ENCODE data around the gene FAM234A. TPM values are rescaled to one million over a fixed set of nuclear protein-coding genes. Genes with fewer than 3 reads are reported as not detected.

FAM234A gene
- total RNA-seq, 1 experiment from 2014 or later, result 94.9 TPM

DNA sequence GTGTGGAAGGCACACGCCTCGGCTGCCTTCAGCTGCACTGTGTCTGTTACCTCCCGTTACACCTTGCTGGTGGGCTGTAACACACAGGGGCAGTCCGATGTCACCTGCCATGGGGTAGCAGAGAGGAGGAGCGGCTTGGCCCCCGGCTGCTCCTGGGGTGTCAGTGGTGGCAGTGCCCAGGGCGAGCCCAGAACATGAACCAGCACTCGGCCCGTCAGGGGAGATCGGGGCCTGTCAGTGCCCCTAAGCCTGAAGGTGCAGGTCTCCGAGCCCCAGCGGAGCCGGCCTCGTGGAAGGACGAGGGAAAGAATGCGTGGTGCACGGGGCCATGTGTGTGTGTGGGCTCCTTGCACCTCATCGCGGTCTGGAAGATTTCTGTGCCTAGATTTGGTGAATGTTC, 25.7 kb downstream of the FAM234A start:
- H2BK15ac ChIP-seq (ENCODE audit: low read depth, low read length), result no peak overlapping the region
- no peak overlapping the region for H4K5ac ChIP-seq (ENCODE audit: insufficient read length, low read depth, low read length)
- no peak overlapping the region; a peak in 1 of 5 replicates for H3K4me3 Mint-ChIP-seq
- H4K8ac ChIP-seq (replicated peaks; ENCODE audit: insufficient read length, low read depth, low read length), result no peak overlapping the region
- peaks cover 17 to 58% (median 35%) of the 10 kb centered on the region in 3 experiments; a peak in 6 of 7 replicates for H3K36me3 Mint-ChIP-seq (ENCODE audit: insufficient read depth in 1 of 3, low read depth in 3 of 3)
- no peak overlapping the region for H4K91ac ChIP-seq (ENCODE audit: insufficient read length, low read depth, low read length)
- no peak overlapping the region for H2BK5ac ChIP-seq (ENCODE audit: insufficient read length, low read length)
- no peak overlapping the region for H3K23ac ChIP-seq (ENCODE audit: insufficient read length, low read depth, low read length)
- no peak overlapping the region for H2AK5ac ChIP-seq (ENCODE audit: insufficient read length, low read length)
- H3K79me1 ChIP-seq (ENCODE audit: insufficient read depth, low read depth, low read length, poor library complexity, severe bottlenecking), result no peaks in the 10 kb centered on the region
- H2BK12ac ChIP-seq (ENCODE audit: insufficient read length, low read depth, low read length), result no peak overlapping the region
- no peak for DNase-seq
- no peaks in the 10 kb centered on the region for H3K23me2 ChIP-seq (ENCODE audit: insufficient read length, low read depth, low read length, poor library complexity, severe bottlenecking)
- H3K4me1 ChIP-seq (ENCODE audit: insufficient read depth, low read length), result no peaks in the 10 kb centered on the region
- H3T11ph ChIP-seq (ENCODE audit: low read length), result no peak overlapping the region
- no CpG with 5 or more reads among the region's 19 CpGs for WGBS (ENCODE audit: extremely low coverage, insufficient read length, low lambda C conversion rate)
- no peak overlapping the region for H3K4me2 ChIP-seq (ENCODE audit: insufficient read depth, insufficient read length, low read length)
- no peaks in the 10 kb centered on the region for H4K20me1 ChIP-seq (ENCODE audit: control insufficient read depth, insufficient read depth, insufficient read length)
- no peak overlapping the region for H3K9ac ChIP-seq (ENCODE audit: extremely low read depth, insufficient read length, low read length)
- no peaks in the 10 kb centered on the region for H3K9me3 Mint-ChIP-seq
- no peaks in the 10 kb centered on the region for H3K9me3 ChIP-seq (ENCODE audit: control insufficient read depth, low read depth, low read length)
- H3K27ac Mint-ChIP-seq, result no peak overlapping the region
- H3K56ac ChIP-seq (ENCODE audit: insufficient read length, low read depth, low read length), result no peak overlapping the region
- H3K27me3 ChIP-seq (ENCODE audit: insufficient read depth, low read length), result no peaks in the 10 kb centered on the region
- no peak overlapping the region for H2BK20ac ChIP-seq (ENCODE audit: low read depth, low read length, poor library complexity, severe bottlenecking)
- H3K18ac ChIP-seq (ENCODE audit: insufficient read length, low read depth, low read length), result no peak overlapping the region
- no peak overlapping the region for H2BK120ac ChIP-seq (ENCODE audit: low read depth, low read length, poor library complexity, severe bottlenecking)
- no peak overlapping the region for H2AFZ ChIP-seq (ENCODE audit: low read length)
- no peak overlapping the region for H3K4ac ChIP-seq (ENCODE audit: low read depth, low read length)
- no peaks in the 10 kb centered on the region; a peak in 1 of 4 replicates for H3K4me1 Mint-ChIP-seq
- no peak overlapping the region for H3K14ac ChIP-seq (ENCODE audit: insufficient read depth, low read length)
- no peaks in the 10 kb centered on the region for H3K27me3 Mint-ChIP-seq (ENCODE audit: low read depth)
- no peak overlapping the region for H3K27ac ChIP-seq (ENCODE audit: insufficient read length, low read depth, low read length)
- no peaks in the 10 kb centered on the region for H3K79me2 ChIP-seq (ENCODE audit: insufficient read depth, low read length)
- TF ChIP-seq, protein P1, sequence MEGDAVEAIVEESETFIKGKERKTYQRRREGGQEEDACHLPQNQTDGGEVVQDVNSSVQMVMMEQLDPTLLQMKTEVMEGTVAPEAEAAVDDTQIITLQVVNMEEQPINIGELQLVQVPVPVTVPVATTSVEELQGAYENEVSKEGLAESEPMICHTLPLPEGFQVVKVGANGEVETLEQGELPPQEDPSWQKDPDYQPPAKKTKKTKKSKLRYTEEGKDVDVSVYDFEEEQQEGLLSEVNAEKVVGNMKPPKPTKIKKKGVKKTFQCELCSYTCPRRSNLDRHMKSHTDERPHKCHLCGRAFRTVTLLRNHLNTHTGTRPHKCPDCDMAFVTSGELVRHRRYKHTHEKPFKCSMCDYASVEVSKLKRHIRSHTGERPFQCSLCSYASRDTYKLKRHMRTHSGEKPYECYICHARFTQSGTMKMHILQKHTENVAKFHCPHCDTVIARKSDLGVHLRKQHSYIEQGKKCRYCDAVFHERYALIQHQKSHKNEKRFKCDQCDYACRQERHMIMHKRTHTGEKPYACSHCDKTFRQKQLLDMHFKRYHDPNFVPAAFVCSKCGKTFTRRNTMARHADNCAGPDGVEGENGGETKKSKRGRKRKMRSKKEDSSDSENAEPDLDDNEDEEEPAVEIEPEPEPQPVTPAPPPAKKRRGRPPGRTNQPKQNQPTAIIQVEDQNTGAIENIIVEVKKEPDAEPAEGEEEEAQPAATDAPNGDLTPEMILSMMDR (conservative IDR thresholded peaks at IDR 0.05), result no peak

Measured in H9 (cell line).